GM12878 (cell line): Measurements from ENCODE around the gene STX16. TPM values are rescaled to one million over a fixed set of nuclear protein-coding genes. Genes with fewer than 3 reads are reported as not detected.

Experiments used
- ATAC-seq: fragments of 200-7000 bp; cut with Tn5 transposase; 3 replicates; pipeline ENCODE4 v1.9.1; 2020; ENCODE audit warnings: mild to moderate bottlenecking, moderate library complexity
- BruUV-seq: library from RNA; stranded (reverse); fragments of 400-500 nt; replicated peaks from 2 replicates; lab custom pipeline; 2021; lab: Mats Ljungman, UMichigan
- CTCF ChIA-PET: fragments of 300-600 bp; sonication (Branson Sonifier 250); formaldehyde crosslinking; extraction: SDS; loops from one replicate; lab custom pipeline; 2021; ENCODE audit warnings: inconsistent platforms; lab: Yijun Ruan, JAX
- POLR2A ChIA-PET: fragments of 350-600 bp; formaldehyde crosslinking; extraction: SDS; loops from one replicate; lab custom pipeline; 2021; ENCODE audit warnings: inconsistent platforms; lab: Charles Lee
- RAD21 ChIA-PET: fragments of 300-600 bp; sonication (Branson Sonifier 250); formaldehyde crosslinking; loops from one replicate; lab custom pipeline; 2023; ENCODE audit warnings: antibody characterized with exemption; ENCODE audit not compliant: unreplicated experiment; lab: Charles Lee
- SMC1A ChIA-PET: fragments of 300-600 bp; sonication (Branson Sonifier 250); formaldehyde crosslinking; loops from one replicate; lab custom pipeline; 2023; ENCODE audit not compliant: unreplicated experiment, uncharacterized antibody; lab: Charles Lee
- DNase-seq: peaks from one replicate; pipeline ENCODE4 v3.0.0-alpha.2; 2011; ENCODE audit warnings: low read depth, low spot score
- FAIRE-seq: peaks from 3 replicates; lab custom pipeline; 2011; peaks lifted over from hg19 to GRCh38; lab: Jason Lieb, UNC
- H2AFZ ChIP-seq: 2 replicates; pipeline ENCODE4 v1.6.0; 2011; ENCODE audit warnings: low read depth, low read length, control low read depth; ENCODE audit not compliant: control insufficient read depth
- H3K27ac ChIP-seq: 2 replicates; pipeline ENCODE4 v1.5.1; 2011; ENCODE audit warnings: control low read depth; ENCODE audit not compliant: control insufficient read depth, insufficient read depth
- H3K27me3 ChIP-seq, 2 experiments: replicated peaks in 1 of 2; 2 replicates each; pipeline versions ENCODE4 v1.6.0 to v1.6.1; 2011; ENCODE audit warnings: low read length in 1 of 2; ENCODE audit not compliant: control insufficient read depth in 2 of 2, insufficient read depth in 2 of 2
- H3K36me3 ChIP-seq, 2 experiments: 2 replicates each; pipeline ENCODE4 v1.5.1; 2011; ENCODE audit warnings: low read length in 1 of 2; ENCODE audit not compliant: control insufficient read depth in 2 of 2, insufficient read depth in 2 of 2
- H3K4me1 ChIP-seq: 2 replicates; pipeline ENCODE4 v1.6.1; 2011; ENCODE audit warnings: mild to moderate bottlenecking, low read length, moderate library complexity, mixed read lengths; ENCODE audit not compliant: control insufficient read depth, insufficient read depth
- H3K4me2 ChIP-seq: 2 replicates; pipeline ENCODE4 v1.6.0; 2011; ENCODE audit warnings: control low read depth; ENCODE audit not compliant: control insufficient read depth, insufficient read depth
- H3K4me3 ChIP-seq: fragments of 200-600 bp; sonication (generic); 2 replicates; pipeline ENCODE4 v1.5.1; 2016
- H3K79me2 ChIP-seq: 2 replicates; pipeline ENCODE4 v1.6.0; 2011; ENCODE audit warnings: low read length; ENCODE audit not compliant: control insufficient read depth, insufficient read depth
- H3K9ac ChIP-seq: 2 replicates; pipeline ENCODE4 v1.8.0; 2011; ENCODE audit warnings: low read length, control low read depth, mixed read lengths; ENCODE audit not compliant: control insufficient read depth, insufficient read depth
- H3K9me3 ChIP-seq: replicated peaks from 3 replicates; pipeline ENCODE4 v1.5.1; 2011; ENCODE audit warnings: mild to moderate bottlenecking, low read length; ENCODE audit not compliant: control insufficient read depth, insufficient read depth
- H4K20me1 ChIP-seq: 2 replicates; pipeline ENCODE4 v1.6.0; 2011; ENCODE audit not compliant: control insufficient read depth, insufficient read depth
- E2F4 ChIP-seq: IDR thresholded peaks from 2 replicates; pipeline ENCODE4 v1.6.1; 2012; ENCODE audit warnings: low read depth, low read length, improper control_type of control experiment
- EZH2 ChIP-seq: IDR thresholded peaks from 2 replicates; pipeline ENCODE4 v1.6.1; 2012; ENCODE audit warnings: low read depth, mild to moderate bottlenecking, control low read depth, inconsistent platforms, low read length, borderline replicate concordance; ENCODE audit not compliant: control insufficient read depth
- MAX ChIP-seq: IDR thresholded peaks from 2 replicates; pipeline ENCODE4 v1.6.1; 2012; ENCODE audit warnings: low read depth, low read length, improper control_type of control experiment
- MEF2A ChIP-seq: IDR thresholded peaks from 2 replicates; pipeline ENCODE4 v1.6.1; 2011; ENCODE audit warnings: low read depth, mild to moderate bottlenecking, low read length, moderate library complexity; ENCODE audit not compliant: insufficient read depth
- MTA2 ChIP-seq: fragments of 450-650 bp; IDR thresholded peaks from 2 replicates; pipeline ENCODE4 v1.6.1; 2016; ENCODE audit warnings: low read depth, mild to moderate bottlenecking, moderate library complexity
- NBN ChIP-seq: fragments of 450-650 bp; IDR thresholded peaks from 2 replicates; pipeline ENCODE4 v1.6.1; 2016
- SREBF2 ChIP-seq: IDR thresholded peaks from 2 replicates; pipeline ENCODE4 v1.6.1; 2012; ENCODE audit warnings: mild to moderate bottlenecking, low read length
- WRNIP1 ChIP-seq: IDR thresholded peaks from 2 replicates; pipeline ENCODE4 v1.6.1; 2011; ENCODE audit warnings: low read depth, low read length, improper control_type of control experiment, borderline replicate concordance
- ZNF217 ChIP-seq: fragments of 450-650 bp; IDR thresholded peaks from 2 replicates; pipeline ENCODE4 v1.6.1; 2017; ENCODE audit warnings: antibody characterized with exemption, mild to moderate bottlenecking
- WGBS: methylation state at CpG from one replicate; pipeline ENCODE4 v1.1.6; 2016; ENCODE audit warnings: low lambda C conversion rate; ENCODE audit not compliant: insufficient replicate concordance, insufficient coverage; ENCODE audit errors: missing lambda C conversion rate; 5-methylcytosine and 5-hydroxymethylcytosine counted together
- in situ Hi-C: fragments of 300-500 bp; cut with MboI; formaldehyde crosslinking; loops from 9 replicates; pipeline ENCODE4 v1.14.3; 2018; ENCODE audit warnings: mixed read lengths
- intact Hi-C: fragments of 100-400 bp; cut with micrococcal nuclease; formaldehyde crosslinking; loops from one replicate; pipeline ENCODE4 v1.14.2; 2022; ENCODE audit not compliant: unreplicated experiment
- polyA plus RNA-seq, 11 experiments: library from polyadenylated mRNA; depleted of rRNA in 4 of 11; unstranded in 6 of 11; stranded (reverse) in 5 of 11; fragments of >200 nt; fragmentation: Nextera tagmentation in 4 of 11; fragmentation: Illumina TruSeq in 1 of 11; extraction: Ambion mirVana in 4 of 11; extraction: Trizol in 1 of 11; gene quantifications; 1 replicate in 1 of 11; 2 replicates in 10 of 11; pipeline versions ENCODE4 v1.2.1 to v1.2.3, GENCODE V29; 2011 to 2016; ENCODE audit warnings: inconsistent platforms in 2 of 11, missing spikeins in 2 of 11, low read depth in 1 of 11
- total RNA-seq, 4 experiments: library from RNA; depleted of rRNA in 3 of 4; stranded (reverse); fragments of >200 nt in 3 of 4; fragmentation: Illumina TruSeq in 1 of 4; extraction: Trizol in 1 of 4; gene quantifications; 2 replicates each; pipeline versions ENCODE4 v1.2.1 to v1.2.3, GENCODE V29; 2013 to 2021

Gene STX16
- total and polyA plus RNA-seq, 10 of the 15 experiments (the other 5 are each of a cell fraction or from before 2014, with no cell fraction given): 6.3 to 68.4 (median 35.8) TPM

- peaks cover 8% of the 10 kb centered on the region for H3K4me1 ChIP-seq
- ChIA-PET SMC1A (no interaction called here), CTCF (no interaction called here)
These were observed 21.9 kb upstream of the STX16 start for GRCh38 chr20:58629215-58629580.

GRCh38 chr20:58630063-58630462 lies 21.0 kb upstream of the STX16 start:
- ChIA-PET POLR2A (no interaction called here), CTCF (no interaction called here), RAD21 (no interaction called here), SMC1A (interaction anchor here (1.0 kb wide), 1 partner anchor 18 kb away, joined by 4 read pairs; no protein-coding TSS in a partner anchor)
- TF ChIP-seq MAX (no peak), ZNF217 (no peak), MEF2A (no peak), E2F4 (no peak), WRNIP1 (no peak), NBN (no peak), EZH2 (no peak)
- H3K4me3 ChIP-seq: no peak overlapping the region
- DNase-seq: no peak
- FAIRE-seq: no peak
- no peaks in the 10 kb centered on the region for H3K79me2 ChIP-seq
- in situ Hi-C loops (loop anchor here (5.0 to 25.0 kb wide), 2 partner anchors 48 to 168 kb away; no protein-coding TSS in a partner anchor), intact Hi-C loops (no loop called here)
- peaks cover 2 to 8% of the 10 kb centered on the region in 2 experiments; a peak in 3 of 4 replicates for H3K27me3 ChIP-seq
- no TSS peak for BruUV-seq
- no peaks in the 10 kb centered on the region for H3K9me3 ChIP-seq
- H3K27ac ChIP-seq: no peak overlapping the region
- H3K9ac ChIP-seq: no peak overlapping the region
- H4K20me1 ChIP-seq: no peaks in the 10 kb centered on the region
- H2AFZ ChIP-seq: no peak overlapping the region
- H3K4me2 ChIP-seq: no peak overlapping the region
- ATAC-seq: no peak
- no peaks in the 10 kb centered on the region for H3K36me3 ChIP-seq
- WGBS: 3% methylated on average over 4 of the region's 4 CpGs
- peaks cover 15% of the 10 kb centered on the region for H3K4me1 ChIP-seq

More at GRCh38 chr20:58629215-58629580, 21.9 kb upstream of the STX16 start:
- no peak overlapping the region for H3K4me3 ChIP-seq
- no peaks in the 10 kb centered on the region for H3K9me3 ChIP-seq
- ATAC-seq (no peak), DNase-seq (no peak), FAIRE-seq (no peak)
- no peaks in the 10 kb centered on the region for H4K20me1 ChIP-seq
- 44% methylated on average over 1 of the region's 1 CpG for WGBS
- H3K27me3 ChIP-seq: peaks cover 2 to 8% of the 10 kb centered on the region in 2 experiments; a peak in 3 of 4 replicates
- no peak overlapping the region for H3K4me2 ChIP-seq
- no peak overlapping the region for H2AFZ ChIP-seq
- H3K36me3 ChIP-seq: no peaks in the 10 kb centered on the region
- no peaks in the 10 kb centered on the region for H3K79me2 ChIP-seq
- no peak overlapping the region for H3K9ac ChIP-seq
- TF ChIP-seq SREBF2 (no peak), NBN (no peak), MTA2 (no peak)
- POLR2A ChIA-PET: no interaction called here
- no peak overlapping the region for H3K27ac ChIP-seq
- intact Hi-C loops (no loop called here), in situ Hi-C loops (loop anchor here (25.0 kb wide), 1 partner anchor 167 kb away; no protein-coding TSS in a partner anchor)
- RAD21 ChIA-PET: no interaction called here
- no TSS peak for BruUV-seq
